SW480 (cell line): Measurements from ENCODE around the gene LGALS4.
"Not testable (repeated sequence)": the region's sequence is repeated elsewhere in the genome, so short reads cannot be mapped to it uniquely, and the experiment has no call there.

Experiments used
- DNase-seq: peaks from one replicate; pipeline ENCODE4 v3.0.0-alpha.2; 2016; ENCODE audit warnings: low spot score

LGALS4 gene

DNA sequence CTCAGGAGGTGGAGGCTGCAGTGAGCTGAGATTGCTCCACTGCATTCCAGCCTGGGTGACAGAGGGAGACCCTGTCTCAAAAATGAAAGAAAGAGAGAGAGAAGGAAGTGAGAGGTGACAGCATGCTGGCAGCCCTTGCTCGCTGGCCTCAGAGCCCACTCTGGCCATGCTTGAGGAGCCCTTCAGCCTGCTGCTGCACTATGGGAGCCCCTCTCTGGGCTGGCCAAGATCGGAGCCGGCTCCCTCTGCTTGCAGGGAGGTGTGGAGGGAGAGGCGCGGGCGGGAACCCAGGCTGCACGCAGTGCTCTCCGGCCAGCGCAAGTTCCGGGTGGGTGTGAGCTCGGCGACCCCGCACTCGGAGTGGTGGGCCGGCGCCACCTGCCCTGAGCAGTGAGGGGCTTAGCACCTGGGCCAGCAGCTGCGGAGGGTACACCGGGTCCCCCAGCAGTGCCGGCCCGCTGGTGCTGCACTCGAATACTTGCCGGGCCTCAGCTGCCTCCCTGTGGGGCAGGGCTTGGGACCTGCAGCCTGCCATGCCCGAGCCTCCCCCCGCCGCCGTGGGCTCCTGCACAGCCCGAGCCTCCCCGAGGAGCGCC is 8.6 kb upstream of the LGALS4 start:
- not testable (repeated sequence) for DNase-seq

DNA sequence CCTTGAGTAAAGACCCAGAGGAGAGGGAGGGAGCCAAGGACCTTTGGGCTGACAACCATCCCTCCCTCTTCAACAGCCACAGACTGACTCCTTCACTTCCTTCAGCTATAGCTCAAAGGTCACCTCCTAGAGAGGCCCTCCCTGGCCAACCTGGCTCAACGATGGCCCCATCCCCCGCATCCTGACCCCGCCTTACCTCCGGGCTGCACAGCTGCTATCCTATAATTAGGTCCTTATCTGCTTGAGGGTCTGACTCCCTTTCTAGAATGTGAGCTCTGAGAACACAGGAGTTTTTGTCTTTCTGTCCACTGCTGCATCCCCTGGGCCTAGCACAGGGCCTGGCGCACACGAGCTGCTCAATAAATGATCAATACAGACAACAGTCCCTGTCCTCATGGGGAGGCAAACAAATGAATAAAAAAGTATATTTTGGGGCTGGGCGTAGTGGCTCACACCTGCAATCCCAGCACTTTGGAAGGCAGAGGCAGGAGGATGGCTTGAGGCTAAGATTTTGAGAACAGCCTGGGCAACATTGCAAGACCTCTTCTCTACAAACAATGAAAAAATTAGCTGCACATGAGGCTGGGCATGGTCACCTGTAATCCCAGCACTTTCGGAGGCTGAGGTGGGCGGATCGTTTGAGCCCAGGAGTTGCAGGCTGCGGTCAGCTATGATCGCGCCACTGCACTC is 6.6 kb upstream of the LGALS4 start:
- DNase-seq: no peak

DNA sequence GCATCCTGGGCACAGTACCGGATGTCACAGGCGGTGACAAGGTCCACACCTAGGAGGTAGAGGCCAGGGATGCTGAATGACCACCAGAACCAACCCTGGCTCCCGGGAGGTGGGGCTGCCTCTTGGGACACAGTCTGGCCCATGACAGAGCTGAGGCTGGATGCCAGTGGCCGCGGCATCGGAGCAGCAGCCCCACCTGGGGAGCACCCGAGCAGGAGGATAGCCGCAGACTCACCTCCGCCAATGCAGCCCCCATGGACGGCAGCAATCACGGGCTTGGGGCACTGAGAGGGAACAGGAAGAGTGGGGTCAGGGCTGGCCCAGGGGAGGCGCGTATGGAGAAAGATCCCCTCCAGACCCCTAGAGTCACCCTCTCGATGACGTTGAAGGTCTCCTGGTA is 4.3 kb upstream of the LGALS4 start:
- DNase-seq: no peak

DNA sequence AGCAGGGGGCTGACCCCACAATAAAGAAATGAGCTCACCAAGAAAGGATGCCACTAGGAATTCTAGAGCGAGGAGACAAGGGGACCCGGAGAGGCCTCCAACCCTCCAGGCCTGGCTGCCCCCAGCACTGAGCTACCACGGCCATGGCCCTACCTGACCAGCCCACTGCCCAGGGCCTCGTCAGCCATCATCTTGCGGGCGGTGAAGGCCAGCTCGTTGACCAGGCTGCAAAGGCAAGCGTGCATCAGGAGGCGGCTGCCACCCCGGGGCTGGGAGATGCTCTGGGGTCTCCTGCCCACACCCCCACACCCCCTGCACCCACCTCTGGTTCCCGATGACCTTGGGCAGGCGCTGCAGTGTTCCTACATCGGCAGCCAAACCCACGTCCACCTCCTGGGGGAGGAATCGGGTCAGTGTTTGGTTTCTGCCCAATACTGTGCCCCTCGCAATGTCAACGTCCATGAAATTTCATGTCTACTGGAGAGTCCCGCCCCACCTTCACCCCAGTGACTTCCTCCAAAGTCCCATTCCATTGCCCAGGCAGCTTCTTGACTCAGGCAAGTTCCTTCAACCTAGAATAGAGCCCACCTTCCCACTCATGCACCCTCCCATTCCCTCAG is 3.5 kb upstream of the LGALS4 start:
- no peak for DNase-seq

DNA sequence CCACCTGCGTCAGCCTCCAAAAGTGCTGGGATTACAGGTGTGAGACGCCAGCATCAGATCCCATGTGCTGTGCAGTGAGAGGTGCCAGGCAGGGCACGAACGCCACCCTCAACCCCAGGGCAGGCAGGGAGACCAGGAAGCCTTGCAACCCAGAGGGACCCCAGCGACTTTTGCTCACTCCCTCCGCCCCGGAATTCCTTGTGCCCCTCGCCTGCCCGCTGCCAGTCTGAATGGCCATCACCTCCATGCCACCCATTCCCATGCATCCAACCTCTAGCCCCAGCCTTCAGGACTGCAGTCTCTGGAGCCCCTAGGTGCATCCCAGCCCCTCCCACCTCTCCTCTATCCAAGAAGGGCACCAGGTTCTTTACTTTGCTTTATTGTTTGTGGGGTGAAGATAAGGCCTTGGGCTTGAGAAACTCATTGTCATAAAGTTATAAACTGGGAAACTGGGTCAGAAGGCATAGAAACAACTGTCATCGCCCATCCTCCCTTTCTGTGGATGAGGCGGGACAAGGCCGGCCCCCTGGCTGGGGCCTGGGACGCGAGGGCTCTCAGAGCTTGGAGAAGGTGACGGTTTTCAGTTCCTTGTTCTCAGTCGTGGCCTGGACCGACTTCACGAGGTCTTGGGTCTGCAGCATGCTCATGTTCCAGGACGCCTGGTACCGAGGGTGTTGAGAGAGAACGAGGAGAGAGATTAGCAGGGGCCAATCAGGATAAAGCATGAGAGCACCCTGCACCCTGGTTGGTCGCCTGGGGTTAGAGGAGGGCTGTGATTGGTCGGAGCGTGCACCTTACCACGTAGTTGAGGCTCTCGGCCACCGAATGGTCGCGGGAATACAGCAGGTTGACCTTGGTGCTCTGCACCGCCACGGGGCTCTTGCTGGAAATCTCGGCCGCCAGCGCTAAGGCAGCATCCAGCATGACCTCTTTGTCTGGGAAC is 2.6 kb upstream of the LGALS4 start:
- no peak for DNase-seq

DNA sequence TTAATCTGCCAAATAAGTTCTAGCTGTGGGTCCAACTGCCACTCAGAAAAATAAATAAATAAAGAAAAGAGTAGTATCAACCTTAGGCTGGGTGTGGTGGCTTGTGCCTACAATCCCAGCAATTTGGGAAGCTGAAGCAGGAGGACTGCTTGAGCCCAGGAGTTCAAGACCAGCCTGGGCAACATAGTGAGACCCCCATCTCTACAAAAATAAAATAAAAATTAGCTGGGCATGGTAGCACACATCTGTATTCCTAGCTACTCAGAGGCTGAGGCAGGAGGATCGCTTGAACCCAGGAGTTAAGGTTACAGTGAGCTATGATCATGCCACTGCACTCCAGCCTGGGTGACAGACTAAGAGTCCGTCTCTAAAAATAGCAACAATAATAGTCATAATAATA is 1.2 kb upstream of the LGALS4 start:
- DNase-seq: not testable (repeated sequence)

DNA sequence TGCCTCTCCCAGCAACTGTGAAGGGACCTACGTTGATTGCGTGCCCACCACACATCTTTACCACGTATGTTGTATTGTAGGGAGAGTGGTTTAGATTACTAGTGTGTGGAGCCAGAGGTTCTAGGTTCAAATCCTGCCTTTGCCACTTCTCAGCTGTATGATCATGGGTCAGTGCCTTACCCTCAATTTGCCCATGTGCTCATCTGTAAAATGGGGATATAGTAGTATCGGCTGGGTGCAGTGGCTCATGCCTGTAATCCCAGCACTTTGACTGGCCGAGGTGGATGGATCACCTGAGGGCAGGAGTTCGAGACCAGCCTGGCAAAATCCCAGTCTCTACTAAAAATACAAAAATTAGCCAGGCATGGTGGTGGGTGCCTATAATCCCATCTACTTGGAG is 578 bp upstream of the LGALS4 start:
- no peak for DNase-seq

DNA sequence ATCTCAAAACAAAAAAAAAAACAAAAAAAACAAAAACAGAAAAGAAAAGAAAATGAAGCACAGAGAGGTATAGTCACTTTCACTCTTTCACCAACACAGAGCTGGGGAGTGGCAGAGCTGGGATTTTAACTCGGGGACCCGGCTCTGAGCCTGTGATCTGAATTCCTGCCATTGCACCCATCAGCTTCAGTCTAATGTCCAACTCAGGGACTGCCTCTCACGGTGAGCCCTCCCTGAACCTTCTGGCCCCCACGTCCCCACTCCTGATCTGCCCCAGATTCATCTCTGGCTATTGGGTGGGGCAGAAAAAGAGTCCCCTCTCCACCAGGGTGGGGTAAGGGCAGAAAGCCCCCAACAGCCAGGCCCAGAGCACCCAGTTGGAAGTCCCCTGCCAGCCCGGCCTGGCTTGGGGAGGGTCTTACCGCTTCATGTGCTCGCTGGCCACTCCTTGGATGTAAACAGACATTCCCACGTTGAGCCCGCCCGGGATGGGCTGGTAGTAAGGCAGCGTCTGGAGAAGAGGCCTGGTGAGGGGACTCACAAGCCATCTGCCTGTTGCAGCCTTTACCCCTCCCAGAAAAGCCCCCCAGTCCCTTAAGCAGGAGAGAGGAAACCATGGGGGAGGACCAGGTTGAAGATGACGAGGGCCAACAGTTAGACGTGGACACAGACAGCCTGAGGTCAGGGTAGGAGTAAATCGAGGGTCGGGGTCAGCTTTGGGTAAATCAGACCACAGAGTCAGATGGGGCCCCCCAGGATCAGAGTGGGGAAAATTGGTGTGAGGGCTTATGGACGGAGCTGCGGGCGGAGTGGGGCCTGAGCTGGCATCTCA is 520 bp downstream of the LGALS4 start:
- no peak for DNase-seq

DNA sequence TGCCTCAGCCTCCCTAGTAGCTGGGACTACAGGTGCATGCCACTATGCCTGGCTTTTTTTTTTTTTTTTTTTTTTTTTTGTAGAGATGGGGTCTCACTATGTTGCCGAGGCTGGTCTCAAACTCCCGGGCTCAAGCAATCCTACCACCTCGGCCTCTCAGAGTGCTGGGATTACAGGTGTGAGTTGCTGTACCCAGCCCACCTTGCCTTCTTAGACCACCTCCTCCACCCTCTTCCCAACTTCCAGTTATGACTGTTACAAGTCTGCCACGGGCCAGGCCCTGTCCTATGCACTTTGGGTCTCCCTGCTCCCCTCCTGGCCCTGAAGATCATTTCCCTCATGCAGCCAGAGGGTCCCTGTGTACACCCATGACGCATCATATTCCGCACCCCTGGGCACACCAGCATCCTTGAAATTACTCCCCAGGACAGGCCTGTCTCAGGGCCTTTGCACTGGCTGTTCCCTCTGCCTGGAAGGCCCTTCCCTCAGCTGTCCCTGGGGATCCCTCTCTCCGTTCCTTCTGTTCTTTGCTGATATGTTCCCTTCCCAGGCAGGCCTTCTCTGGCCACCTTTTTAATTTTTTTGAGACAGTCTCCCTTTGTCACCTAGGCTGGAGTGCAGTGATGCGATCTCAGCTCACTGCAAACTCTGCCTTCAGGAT is 3.0 kb downstream of the LGALS4 start:
- DNase-seq: no peak

DNA sequence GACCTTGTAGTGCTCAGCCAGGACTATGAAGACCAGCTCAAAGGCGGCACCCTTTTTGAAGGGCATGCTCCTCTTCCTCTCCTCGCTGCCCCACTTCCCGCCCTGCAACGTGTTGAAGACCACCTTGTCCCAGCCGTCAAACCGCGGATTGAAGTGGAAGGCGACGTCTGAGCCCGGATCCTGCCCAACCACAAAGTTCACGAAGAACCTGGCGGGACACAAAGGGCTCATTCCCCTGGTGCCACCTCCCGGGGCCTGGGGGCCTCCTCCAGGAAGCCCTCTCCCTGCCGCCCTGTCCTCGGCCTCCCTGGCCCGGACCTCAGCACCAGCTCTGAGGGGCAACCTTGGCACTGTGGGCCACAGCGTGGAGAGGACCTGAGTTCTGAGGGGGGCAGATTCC is 4.0 kb downstream of the LGALS4 start:
- no peak for DNase-seq

DNA sequence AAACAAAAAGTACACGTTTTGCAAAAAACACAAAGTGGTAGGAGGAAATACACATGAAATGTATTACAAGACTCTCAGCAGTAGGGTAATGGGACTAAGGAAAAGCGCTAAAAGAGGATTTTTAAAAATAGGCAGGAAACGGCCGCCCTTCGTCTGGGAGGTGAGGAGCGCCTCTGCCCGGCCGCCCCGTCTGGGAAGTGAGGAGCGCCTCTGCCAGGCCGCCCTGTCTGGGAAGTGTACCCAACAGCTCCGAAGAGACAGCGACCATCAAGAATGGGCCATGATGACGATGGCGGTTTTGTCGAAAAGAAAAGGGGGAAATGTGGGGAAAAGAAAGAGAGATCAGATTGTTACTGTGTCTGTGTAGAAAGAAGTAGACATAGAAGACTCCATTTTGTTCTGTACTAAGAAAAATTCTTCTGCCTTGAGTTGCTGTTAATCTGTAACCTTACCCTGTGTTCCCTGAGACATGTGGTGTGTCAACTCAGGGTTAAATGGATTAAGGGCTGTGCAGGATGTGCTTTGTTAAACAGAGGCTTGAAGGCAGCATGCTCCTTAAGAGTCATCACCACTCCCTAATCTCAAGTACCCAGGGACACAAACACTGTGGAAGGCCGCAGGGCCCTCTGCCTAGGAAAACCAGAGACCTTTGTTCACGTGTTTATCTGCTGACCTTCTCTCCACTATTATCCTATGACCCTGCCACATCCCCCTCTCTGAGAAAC is 5.2 kb downstream of the LGALS4 start:
- DNase-seq: not testable (repeated sequence)

DNA sequence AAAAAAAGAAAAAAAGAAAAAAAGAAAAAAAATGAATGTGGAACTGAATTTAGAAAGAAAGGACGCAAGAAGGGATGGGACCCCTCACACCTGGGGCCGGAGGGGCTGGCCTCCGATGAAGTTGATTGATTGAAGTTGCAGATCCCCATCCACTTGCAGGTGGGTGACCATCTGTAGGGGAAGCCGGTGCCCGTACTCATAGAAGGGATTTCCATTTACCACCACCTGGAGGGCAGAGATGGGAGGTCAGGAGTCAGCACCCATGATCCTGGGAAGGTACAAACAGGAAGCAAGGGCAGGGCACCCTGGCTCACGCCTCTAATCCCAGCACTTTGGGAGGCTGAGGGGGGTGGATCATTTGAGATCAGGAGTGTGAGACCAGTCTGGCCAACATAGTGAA is 6.4 kb downstream of the LGALS4 start:
- DNase-seq: no peak

DNA sequence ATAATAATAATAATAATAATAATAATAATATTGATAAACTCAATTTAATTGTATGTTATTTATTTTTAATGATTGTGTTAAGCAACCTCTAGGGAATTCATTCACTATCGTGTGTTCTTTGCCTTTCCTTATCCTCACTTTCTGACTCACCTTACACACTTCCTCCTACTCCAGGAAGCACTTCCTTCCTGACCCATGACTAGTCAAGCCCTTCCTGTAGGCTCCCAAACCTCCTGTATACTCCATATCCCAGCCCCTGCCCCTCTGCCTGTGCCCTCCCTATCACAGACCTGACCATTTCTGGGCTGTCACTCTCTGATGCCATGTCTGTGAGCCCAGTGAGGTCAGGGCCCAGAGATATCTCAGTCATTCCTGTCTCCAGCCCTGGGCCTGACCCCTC is 7.6 kb downstream of the LGALS4 start:
- no peak for DNase-seq

DNA sequence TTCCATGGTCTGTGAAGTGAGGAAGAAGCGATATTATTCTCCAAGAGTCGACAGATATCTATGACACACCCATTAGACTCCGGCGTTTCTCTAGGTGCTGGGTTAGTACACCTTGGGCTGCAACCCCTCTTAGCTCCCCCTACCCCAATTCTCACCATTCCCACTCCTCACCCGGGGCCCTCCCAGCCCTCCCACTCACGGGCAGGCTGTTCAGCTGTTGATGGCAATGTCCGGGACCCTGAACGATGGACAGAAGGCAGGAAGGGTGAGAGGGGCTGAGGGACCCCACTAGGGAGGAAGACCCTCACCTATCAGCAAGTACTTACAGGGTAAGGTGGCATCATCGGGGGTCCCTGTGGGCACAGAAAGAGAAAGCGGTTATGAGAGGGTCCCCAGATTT is 9.2 kb downstream of the LGALS4 start:
- no peak for DNase-seq

DNA sequence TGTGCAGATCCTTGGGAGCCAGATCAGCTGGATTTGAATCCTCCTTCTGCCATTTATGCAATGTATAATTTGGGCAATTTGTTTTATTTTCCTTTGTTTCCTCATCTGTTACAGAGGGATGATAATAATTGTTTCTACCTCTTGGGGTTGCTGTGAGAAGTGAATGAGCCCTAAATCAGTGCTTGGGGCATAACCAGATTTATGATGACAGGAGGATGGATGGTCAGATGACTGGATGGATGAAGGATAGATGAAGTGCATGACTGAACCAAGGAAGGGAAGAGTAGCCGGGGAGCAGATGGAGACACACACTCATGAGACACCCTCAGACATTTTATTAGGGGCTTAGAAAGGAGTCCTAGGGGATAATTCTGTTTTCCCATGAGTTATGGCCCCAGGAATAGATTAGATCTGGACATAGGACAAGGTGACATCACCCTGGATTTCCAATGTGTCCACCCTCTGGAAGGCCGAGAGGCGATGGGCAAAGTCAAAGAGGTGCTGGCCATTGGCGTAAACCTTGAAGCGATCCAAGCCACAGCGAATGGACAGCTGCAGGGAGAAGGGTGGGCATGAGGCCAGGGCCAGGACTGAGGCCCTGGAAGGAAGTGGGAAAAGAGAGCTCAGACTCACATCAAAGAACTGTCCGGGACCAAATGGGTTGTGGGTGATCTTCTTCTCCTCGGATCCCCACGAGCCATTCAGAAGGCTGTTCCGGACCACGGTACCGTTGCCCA is 11.2 kb downstream of the LGALS4 start:
- no peak for DNase-seq

DNA sequence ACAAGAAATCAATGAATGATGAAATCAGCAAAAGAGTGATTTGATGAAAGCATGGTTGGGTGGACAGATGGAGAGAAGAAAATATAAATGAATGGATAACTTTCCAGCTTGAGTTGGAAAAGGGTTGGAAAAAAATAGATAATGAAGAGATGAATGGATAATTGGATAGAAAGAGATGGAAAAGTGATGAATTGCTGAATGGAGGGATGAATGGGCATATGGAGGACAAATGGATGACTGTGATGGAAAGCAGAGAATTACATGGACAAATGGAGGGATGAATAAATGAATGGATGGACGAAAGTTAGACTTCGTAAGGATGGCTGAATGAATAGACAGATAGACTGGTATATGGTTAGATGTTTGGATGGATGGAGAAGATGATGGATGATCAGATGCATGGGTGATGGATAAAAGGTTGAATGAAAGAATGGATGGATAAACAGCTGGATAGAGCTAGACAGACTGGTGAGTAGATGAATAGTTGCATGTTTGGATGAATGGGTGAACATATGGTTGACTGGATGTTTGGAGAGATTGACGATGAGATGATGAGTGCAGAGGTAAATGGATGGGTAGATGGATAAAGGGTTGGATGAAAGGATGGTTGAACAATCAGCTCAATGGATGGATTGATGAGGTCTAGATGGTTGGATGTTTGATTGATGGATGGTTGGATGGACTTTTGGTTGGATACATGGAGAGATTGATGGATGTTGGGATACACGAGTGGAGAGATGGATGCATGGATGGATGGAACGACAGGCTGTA is 12.0 kb downstream of the LGALS4 start:
- DNase-seq: no peak

DNA sequence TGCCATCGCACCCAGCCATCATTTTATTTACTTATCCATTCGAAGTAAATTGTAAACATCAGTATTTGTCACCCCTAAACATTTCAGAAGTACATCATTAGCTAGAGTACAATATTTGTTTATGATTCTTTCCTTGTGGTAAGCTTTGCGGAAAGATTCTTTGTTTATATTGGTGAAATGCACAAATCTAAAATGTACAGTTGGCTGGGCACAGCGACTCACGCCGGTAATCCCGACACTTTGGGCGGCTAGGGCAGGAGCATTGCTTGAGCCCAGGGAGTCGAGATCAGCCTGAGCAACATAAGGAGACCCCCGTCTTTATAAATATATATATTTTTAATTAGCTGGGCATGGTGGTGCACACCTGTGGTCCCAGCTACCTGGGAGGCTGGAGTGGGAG is 13.6 kb downstream of the LGALS4 start:
- no peak for DNase-seq

DNA sequence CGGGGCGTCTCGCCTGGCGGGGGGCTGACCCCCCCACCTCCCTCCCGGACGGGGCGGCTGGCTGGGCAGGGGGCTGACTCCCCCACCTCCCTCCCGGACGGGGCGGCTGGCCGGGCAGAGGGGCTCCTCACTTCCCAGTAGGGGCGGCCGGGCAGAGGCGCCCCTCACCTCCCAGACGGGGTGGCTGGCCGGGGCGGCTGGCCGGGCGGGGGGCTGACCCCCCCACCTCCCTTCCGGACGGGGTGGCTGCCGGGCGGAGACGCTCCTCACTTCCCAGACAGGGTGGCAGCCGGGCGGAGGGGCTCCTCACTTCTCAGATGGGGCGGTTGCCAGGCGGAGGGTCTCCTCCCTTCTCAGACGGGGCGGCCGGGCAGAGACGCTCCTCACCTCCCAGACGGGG is 15.0 kb downstream of the LGALS4 start:
- not testable (repeated sequence) for DNase-seq

DNA sequence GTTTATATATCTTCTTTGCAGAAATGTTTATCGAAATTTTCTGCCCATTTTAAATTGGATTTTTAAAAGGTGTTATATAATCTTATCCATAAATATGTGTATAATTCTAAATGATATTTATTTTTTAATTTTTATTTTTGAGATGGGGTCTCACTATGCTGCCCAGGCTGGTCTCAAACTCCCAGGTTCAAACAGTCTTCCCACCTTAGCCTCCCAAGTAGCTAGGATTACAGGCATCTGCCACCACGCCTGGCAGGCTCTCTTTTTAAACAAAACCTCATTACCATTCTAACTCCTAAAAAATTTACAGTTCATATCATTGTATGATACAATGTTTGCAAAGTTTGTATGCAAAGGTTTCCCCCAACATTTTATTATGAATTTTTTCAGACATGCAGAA is 16.6 kb downstream of the LGALS4 start:
- no peak for DNase-seq
